CD4-positive, alpha-beta T cell treated with Interleukin-6 at 100 ng/mL for 8 hours (primary cell): Measurements from ENCODE around the gene RIPK3.
"Not testable (repeated sequence)": the region's sequence is repeated elsewhere in the genome, so short reads cannot be mapped to it uniquely, and the experiment has no call there.

ENCODE experiments used
- DNase-seq: peaks from one replicate; pipeline ENCODE4 v3.0.0-alpha.2; 2020; ENCODE audit warnings: mixed read lengths, low spot score

The RIPK3 gene

DNA sequence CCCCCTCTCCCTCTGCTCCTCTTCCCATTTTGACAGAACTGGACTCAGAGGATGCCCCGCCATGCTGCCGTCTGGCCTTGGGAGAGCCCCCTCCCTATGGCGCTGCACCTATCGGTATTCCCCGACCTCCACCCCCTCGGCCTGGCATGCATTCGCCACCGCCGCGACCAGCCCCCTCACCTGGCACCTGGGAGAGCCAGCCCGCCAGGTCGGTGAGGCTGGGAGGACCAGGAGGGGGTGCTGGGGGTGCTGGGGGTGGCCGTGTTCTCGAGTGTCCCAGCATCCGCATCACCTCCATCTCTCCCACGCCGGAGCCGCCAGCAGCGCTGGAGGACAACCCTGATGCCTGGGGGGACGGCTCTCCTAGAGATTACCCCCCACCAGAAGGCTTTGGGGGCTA is 29.7 kb upstream of the RIPK3 start:
- no peak for DNase-seq

- DNase-seq = no peak
Observed at GRCh38 chr14:24368562-24369252, 28.9 kb upstream of the RIPK3 start.

DNA sequence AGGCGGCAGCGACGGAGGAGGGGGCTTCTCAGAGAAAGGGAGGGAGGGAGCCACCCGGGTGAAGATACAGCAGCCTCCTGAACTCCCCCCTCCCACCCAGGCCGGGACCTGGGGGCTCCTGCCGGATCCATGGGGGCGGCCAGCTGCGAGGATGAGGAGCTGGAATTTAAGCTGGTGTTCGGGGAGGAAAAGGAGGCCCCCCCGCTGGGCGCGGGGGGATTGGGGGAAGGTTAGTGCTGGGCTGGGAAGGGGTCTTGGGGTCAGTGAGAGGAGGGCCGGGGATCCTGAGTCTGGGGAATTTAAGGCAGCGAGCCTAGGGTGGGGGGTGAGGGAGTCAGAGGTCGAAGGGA is 28.4 kb upstream of the RIPK3 start:
- no peak for DNase-seq

- no peak for DNase-seq
Observed at GRCh38 chr14:24367514-24368211, 27.9 kb upstream of the RIPK3 start, which contains the start of gene NFATC4. Gene NFATC4, plus strand, starts transcription at chr14:24368184. Its CDS starts 157 bp downstream, at chr14:24368341.

DNA sequence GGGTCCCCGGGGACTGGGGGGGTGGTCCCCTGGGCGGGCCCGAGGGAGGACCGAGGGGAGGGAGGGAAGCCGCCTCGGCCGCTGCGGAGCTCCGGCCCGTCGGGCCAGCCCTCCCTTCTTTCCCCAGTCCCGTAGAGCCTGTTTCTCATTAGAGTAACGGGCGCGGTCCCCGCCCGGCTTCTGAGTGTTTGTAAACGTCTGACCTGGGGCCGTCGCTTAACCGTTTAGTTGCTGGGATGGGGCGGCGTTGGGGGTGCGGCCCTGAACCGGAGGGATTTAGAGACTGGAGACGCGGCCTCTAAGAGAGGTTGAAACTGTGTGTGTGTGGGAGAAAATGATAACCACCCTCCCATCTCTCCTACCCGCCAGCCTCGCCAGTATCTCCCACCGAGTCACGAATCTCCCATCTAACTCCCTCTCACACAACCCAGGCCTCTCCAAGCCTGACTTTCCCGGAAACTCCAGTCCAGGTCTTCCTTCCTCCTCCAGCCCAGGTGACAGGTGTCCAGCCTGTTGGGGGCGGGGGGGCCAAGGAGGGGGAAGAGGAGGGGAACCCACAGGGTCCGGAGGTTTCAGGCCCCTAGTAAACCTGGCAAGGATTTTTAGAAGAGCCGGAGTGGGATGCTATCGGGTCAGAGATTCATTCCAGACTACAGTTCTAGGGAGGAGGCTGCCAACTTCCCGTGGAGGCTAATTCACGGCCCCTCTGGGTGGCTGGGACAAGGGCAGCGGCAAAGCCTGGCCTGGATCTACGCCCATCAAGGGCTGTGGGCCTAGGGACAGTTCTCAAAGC is 27.1 kb upstream of the RIPK3 start:
- no peak for DNase-seq

GRCh38 chr14:24366413-24366720 is 26.6 kb upstream of the RIPK3 start:
- no peak for DNase-seq

- DNase-seq = peak; percentile 58
Observed at GRCh38 chr14:24365600-24366412, 26.0 kb upstream of the RIPK3 start.

- DNase-seq = no peak
Observed at GRCh38 chr14:24364841-24365240, 25.1 kb upstream of the RIPK3 start.

DNA sequence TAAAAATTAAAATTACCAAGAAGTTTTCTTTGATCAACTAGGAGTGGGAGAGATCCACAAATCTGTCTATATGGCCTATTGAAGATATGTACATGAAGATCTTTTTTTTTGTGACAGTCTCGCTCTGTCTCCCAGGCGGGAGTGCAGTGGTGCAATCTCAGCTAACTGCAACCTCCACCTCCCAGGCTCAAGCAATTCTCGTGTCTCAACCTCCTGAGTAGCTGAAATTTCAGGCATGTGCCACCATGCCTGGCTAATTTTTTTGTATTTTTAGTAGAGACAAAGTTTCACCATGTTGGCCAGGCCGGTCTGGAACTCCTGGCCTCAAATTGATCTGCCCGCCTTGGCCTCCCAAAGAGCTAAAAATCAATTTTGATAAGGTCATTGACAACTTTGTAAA is 23.6 kb upstream of the RIPK3 start:
- no peak for DNase-seq

DNA sequence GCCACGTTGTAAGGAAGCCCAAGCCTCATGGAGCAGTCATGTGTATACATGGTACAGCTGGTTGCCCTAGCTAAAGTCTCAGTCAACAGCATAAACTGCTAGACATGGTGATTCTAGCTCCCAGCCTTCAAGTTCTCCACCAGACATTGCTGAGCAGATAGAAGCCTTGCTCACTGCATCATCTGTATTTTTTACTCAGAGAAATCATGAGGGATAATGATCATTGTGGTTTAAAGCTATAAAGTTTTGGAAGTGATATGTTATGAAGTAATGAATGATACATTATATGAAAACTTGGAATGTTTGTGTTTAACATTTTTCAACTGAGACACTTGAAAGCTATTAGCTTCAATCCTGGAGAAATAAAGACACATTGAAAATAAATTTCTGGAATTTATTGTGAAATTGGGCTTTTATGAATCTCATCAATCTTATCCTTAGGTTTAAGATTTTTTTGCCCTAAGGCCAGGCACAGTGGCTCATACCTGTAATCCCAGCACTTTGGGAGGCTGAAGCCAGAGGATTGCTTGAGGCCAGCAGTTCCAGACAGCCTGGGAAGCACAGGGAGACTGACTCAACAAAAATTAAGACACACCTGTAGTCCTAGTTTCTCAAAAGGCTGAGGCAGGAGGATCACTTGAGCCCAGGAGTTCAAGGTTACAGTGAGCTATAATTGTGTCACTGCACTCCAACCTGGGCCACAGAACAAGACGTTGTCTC is 22.6 kb upstream of the RIPK3 start:
- DNase-seq = no peak

GRCh38 chr14:24361326-24361725 is 21.5 kb upstream of the RIPK3 start:
- DNase-seq = no peak

DNA sequence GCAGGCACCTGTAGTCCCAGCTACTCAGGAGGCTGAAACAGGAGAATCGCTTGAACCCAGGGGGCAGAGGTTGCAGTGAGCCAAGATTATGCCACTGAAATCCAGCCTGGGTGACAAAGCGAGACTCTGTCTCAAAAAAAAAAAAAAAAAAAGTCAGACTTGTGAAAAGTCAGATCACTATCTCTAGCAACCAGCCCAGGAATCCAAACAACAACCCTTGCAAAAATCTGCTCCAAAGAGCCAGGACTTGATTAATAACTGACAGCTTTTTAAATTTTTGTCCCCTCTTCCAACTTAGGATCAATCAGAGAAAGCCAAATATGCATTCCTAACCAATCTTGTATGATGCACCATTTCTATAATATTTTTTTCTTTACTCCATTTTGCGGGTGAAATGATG is 20.5 kb upstream of the RIPK3 start:
- no peak for DNase-seq

- DNase-seq = no peak
Observed at GRCh38 chr14:24356208-24356607, 16.4 kb upstream of the RIPK3 start.

- no peak for DNase-seq
Observed at GRCh38 chr14:24355009-24355408, 15.2 kb upstream of the RIPK3 start.

DNA sequence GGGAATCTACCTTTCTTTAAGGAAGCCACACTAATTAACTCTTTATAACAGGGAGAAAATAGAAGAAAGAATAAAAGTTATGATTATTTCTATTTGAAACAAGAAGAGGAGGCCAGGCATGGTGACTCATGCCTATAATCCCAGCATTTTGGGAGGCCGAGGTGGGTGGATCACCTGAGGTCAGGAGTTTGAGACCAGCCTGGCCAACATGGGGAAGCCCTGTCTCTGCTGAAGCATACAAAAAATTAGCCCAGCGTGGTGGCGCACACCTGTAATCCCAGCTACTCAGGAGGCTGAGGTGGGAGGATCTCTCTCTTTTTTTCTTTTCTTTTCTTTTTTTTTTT is 14.7 kb upstream of the RIPK3 start:
- not testable (repeated sequence) for DNase-seq

GRCh38 chr14:24353559-24354481 is 14.0 kb upstream of the RIPK3 start:
- DNase-seq = no peak

DNA sequence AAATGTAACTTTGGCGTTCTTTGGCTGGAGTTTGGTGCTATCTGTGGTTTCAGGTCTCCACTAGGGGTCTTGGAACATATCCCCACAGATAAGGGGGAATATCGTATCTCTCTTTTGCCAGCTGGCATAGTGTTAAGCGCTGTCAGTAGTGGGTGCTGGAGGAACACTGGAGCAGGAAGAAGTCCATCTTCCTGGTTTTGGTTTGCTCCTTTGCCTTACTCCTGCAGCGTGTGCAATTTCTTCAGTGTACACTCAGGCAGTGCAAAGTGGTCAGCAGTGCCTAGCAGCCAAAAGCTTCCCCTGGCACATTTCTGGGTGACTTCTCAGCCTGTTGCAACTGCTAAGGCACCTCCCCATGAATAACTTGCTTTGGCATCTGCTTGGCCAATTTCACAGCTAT is 11.7 kb upstream of the RIPK3 start:
- no peak for DNase-seq

- DNase-seq = no peak
Observed at GRCh38 chr14:24349742-24350141, 10.0 kb upstream of the RIPK3 start.

GRCh38 chr14:24348186-24348585 is 8.4 kb upstream of the RIPK3 start:
- DNase-seq = no peak

DNA sequence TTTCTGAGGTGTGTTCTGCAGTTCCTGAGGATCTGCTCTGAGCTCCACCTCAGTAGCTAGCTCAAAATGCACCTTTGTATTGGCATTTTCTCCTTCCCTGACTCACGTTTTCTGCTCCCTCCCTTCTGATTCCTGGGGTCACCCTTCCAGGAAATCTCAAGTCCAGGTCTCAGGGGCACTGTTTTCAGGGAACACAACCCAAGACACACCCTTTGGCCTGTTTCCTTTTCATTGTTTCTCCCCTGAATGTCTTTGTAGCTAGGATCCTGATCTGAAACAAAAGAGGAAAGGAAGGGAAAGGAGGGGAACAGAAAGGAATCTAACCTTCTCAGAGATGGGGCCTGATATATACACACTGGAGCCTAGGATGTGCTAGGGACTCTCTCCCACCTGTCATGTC is 7.3 kb upstream of the RIPK3 start:
- DNase-seq = no peak
